Subcutaneous abdominal adipose tissue (tissue), 5 donors: Measurements from ENCODE around the gene CADPS2.

Experiments
- H3K27ac ChIP-seq: one replicate; pipeline ENCODE4 v1.7.0; 2013; ENCODE audit warnings: low read depth, mild to moderate bottlenecking, inconsistent platforms, low read length, moderate library complexity
- H3K27me3 ChIP-seq, 5 donors: one replicate each; pipeline ENCODE4 v1.7.0; 2013; ENCODE audit warnings: low read length in 5 of 5, inconsistent platforms in 1 of 5; ENCODE audit not compliant: control insufficient read depth in 5 of 5, insufficient read depth in 4 of 5
- H3K36me3 ChIP-seq, 5 donors: one replicate each; pipeline ENCODE4 v1.7.0; 2013; ENCODE audit warnings: low read length in 5 of 5; ENCODE audit not compliant: control insufficient read depth in 5 of 5, insufficient read depth in 5 of 5
- H3K4me1 ChIP-seq, 5 donors: one replicate each; pipeline ENCODE4 v1.7.0; 2013; ENCODE audit warnings: low read length in 5 of 5, mild to moderate bottlenecking in 3 of 5, moderate library complexity in 1 of 5; ENCODE audit not compliant: control insufficient read depth in 5 of 5, insufficient read depth in 5 of 5
- H3K4me3 ChIP-seq, 5 donors: one replicate each; pipeline ENCODE4 v1.7.0; 2013; ENCODE audit warnings: low read length in 5 of 5, low read depth in 1 of 5
- H3K9ac ChIP-seq, 5 donors: one replicate each; pipeline ENCODE4 v1.7.0; 2013; ENCODE audit warnings: low read length in 5 of 5, mild to moderate bottlenecking in 4 of 5, moderate library complexity in 3 of 5
- H3K9me3 ChIP-seq, 5 donors: one replicate each; pipeline ENCODE4 v1.7.0; 2013; ENCODE audit warnings: low read length in 5 of 5; ENCODE audit not compliant: control insufficient read depth in 5 of 5
- donor health status: healthy.
- donor health status: healthy.
- donor health status: healthy.
- donor health status: healthy.
- donor health status: healthy.

The CADPS2 gene

GRCh38 chr7:122309421-122309820, 576.8 kb downstream of the CADPS2 start:
- H3K36me3 ChIP-seq: no peaks in the 10 kb centered on the region
- peak overlapping the region in 1 of 5 donors; percentile 58 for H3K4me3 ChIP-seq
- no peak overlapping the region for H3K27ac ChIP-seq
- H3K9ac ChIP-seq: no peak overlapping the region
- peaks cover 58 to 88% (median 65%) of the 10 kb centered on the region in 5 donors for H3K27me3 ChIP-seq
- H3K4me1 ChIP-seq: peaks cover 4 to 50% (median 36%) of the 10 kb centered on the region in 5 donors
- H3K9me3 ChIP-seq: no peaks in the 10 kb centered on the region

DNA sequence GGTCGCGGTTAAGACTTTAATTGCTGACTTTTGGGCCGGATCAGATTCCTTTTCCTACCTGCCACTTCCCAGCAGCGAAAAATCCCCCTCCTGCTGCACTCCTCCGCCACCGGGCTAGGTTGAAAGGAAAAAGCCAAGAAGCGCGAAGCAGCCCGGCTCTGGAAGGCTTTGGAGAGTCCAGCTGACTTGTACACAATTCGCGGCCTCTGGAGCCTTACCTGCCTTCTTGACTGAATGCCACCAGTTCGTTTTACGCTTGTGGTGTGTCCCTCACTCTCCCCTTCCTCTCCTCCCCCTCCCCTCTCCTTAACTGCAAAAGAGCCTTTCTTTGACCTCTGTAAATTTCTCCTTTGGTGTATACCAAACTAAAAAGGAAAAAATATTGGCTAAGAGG, 579.0 kb downstream of the CADPS2 start:
- Histone ChIP-seq H3K4me1 (peaks cover 4 to 58% (median 45%) of the 10 kb centered on the region in 5 donors), H3K27me3 (peaks cover 65 to 94% (median 77%) of the 10 kb centered on the region in 5 donors), H3K36me3 (no peaks in the 10 kb centered on the region), H3K4me3 (no peak overlapping the region), H3K27ac (no peak overlapping the region), H3K9ac (no peak overlapping the region), H3K9me3 (peaks cover 0 to 2% (median 0%) of the 10 kb centered on the region in 5 donors)

DNA sequence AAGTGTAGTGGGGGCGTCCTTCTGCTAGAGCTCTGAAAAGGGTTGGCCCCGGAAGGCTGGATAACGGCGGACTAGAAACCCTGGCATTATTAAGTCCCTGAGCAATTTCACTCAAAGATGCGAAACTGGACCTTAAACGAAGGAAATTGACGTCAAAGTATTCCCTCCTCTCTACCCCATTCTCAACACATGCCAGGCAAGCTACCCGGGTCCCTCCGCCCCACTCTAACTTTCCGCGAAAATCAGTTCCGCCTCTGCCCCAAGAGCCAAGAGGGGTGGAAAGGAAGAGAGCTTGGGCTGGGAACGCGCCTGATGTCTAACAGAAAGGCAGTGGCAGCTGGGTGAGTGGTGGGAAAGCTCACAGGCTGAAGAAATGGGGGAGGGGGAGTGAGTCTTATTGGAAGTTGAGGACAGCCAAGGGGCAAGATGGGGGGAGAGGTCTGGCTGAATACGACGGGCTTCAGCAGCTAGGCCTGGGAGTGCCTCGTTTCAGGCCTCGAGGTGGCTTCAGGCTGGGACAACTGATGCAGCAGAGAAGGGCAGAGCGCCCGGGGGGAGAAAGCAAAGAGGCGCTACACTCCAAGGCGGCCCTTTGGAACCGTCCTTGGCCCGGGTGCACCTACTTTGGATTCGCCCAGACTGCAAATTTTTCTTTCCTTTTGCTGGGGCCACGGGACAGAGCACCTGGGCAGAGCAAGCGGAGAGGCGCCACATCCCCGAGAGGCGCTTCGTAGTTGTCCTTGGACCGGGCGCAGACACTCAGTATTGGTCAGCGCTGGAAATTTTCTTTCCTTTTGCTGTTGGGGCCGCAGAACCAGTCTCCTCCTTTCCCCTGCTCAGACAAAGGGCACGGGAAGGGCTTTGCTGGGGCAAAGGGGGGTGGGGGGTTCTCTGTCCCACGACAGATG, 579.7 kb downstream of the CADPS2 start:
- Histone ChIP-seq H3K36me3 (no peaks in the 10 kb centered on the region), H3K4me1 (peaks cover 4 to 52% (median 41%) of the 10 kb centered on the region in 5 donors), H3K4me3 (peak overlapping the region in 4 of 5 donors; percentile 9 to 51 (median 40)), H3K27ac (no peak overlapping the region), H3K9ac (no peak overlapping the region), H3K9me3 (peaks cover 0 to 2% (median 0%) of the 10 kb centered on the region in 5 donors), H3K27me3 (peaks cover 72 to 94% (median 81%) of the 10 kb centered on the region in 5 donors)

GRCh38 chr7:122305475-122306319, 580.6 kb downstream of the CADPS2 start:
- H3K4me3 ChIP-seq: peak overlapping the region; percentile 36 to 53 (median 41)
- peaks cover 0 to 2% (median 0%) of the 10 kb centered on the region in 5 donors for H3K9me3 ChIP-seq
- peaks cover 72 to 94% (median 83%) of the 10 kb centered on the region in 5 donors for H3K27me3 ChIP-seq
- H3K27ac ChIP-seq: no peak overlapping the region
- no peak overlapping the region for H3K9ac ChIP-seq
- H3K4me1 ChIP-seq: peaks cover 4 to 44% (median 39%) of the 10 kb centered on the region in 5 donors
- no peaks in the 10 kb centered on the region for H3K36me3 ChIP-seq

DNA sequence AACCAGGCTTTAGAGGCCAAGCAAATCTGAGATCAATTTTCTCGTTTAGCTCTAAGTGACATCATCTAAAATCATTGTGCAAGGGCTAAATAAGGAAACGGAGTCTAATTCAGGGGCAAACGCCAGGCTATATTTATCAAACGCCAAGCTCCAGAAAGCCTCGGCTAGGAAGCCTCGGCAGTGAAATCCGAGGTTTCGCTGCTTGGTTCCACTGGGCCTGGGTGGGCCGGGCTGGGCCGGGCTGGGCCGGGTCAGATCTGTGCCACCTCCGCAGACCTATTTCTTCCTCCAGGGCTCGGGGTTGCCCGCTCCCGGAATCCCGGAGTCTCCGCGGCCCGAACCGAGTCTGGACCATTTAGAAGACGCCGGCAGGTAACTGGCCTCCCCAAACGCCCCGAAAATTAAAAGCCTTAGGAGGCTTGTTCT, 581.3 kb downstream of the CADPS2 start:
- Histone ChIP-seq H3K9me3 (peaks cover 0 to 2% (median 0%) of the 10 kb centered on the region in 5 donors), H3K9ac (no peak overlapping the region), H3K36me3 (no peaks in the 10 kb centered on the region), H3K4me3 (peak overlapping the region in 4 of 5 donors; percentile 40 to 53 (median 46)), H3K27ac (no peak overlapping the region), H3K4me1 (peaks cover 4 to 44% (median 36%) of the 10 kb centered on the region in 5 donors), H3K27me3 (peaks cover 71 to 94% (median 84%) of the 10 kb centered on the region in 5 donors)

DNA sequence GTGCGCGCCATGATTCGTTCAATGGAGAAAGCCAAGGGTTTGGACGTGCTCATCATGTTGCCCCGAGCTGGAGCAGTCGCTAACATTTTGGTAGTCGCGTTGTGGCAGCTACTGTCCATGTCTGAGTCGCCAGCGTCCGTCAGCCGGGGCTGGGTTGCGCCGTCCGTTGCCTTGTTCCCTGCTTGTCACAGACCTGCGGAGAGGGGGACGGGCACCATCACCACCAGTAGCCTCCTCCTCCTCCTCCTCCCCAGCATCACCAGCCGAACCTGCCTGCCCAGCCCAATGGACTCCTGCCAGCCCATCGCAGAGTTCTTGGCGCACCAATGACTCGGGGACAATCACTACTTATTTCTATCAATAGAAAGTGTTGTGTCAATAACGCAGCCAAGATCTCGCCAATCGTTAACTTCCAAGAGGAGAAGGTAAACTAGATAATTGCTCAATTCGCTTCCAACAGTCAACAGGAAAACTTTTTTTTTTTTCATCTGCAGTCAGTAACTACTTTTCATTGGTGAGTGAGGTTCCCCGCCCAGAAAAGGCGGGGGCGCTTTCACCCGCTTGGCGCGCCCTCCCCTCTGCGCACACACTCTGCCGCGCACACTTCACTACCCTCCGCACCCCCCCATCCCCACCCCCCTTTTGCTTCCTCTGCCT, 581.8 kb downstream of the CADPS2 start, which contains the start of gene FEZF1:
TSS of gene FEZF1 (minus strand) at position 432 of the 657 bp plus-strand sequence. CDS start at position 119, 313 bp downstream.
- Histone ChIP-seq H3K9ac (no peak within 1 kb of the TSS), H3K4me1 (peaks cover 4 to 45% (median 41%) of the 10 kb centered on the region in 5 donors), H3K27me3 (peaks cover 73 to 94% (median 84%) of the 10 kb centered on the region in 5 donors), H3K9me3 (peaks cover 0 to 2% (median 0%) of the 10 kb centered on the region in 5 donors), H3K36me3 (no peaks in the 10 kb centered on the region), H3K4me3 (peak within 1 kb of the TSS in 4 of 5 donors; percentile 40 to 53 (median 46)), H3K27ac (no peak within 1 kb of the TSS)

DNA sequence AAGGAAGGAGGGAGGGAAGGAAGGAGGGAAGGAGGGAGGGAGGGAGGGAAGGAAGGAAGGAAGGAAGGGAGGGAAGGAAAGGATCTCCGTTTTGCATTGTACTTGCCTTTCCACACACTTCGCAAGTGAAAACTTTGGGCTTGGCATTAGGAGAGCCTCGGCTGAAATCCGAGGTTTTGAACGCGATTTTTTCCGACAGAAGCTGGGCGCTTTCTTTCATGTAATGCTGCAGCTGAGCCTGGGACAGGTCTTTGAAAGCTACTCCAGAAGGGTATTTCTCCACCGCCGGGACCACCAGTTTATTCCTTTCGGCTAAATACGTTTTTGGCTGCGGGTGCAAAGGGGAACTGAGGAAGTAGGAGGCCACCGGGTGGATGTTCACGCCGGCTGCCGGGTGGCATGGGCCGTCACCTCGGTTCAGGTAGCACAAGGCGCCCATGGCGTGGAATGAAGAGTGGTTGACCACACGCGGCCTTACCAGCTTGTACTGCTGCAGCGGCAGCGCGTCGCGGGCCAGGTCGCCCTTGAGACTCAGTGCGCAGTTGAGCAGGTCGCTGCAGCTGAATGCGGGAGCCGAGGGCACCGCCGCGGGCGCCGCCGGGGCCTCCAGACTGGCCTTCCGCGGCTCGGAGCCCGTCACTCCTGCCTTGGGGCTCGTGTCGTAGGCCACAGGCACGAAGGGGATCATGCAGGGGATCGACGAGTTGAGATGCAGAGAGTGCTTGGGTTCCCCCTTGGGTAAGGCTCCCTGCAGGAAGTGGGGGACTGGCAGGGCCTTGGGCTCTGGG, 582.5 kb downstream of the CADPS2 start:
- Histone ChIP-seq H3K27ac (no peak overlapping the region), H3K4me1 (peaks cover 4 to 45% (median 41%) of the 10 kb centered on the region in 5 donors), H3K4me3 (no peak overlapping the region)

GRCh38 chr7:122302761-122303530, 583.3 kb downstream of the CADPS2 start:
- Histone ChIP-seq H3K9ac (no peak overlapping the region), H3K36me3 (no peaks in the 10 kb centered on the region), H3K4me1 (peaks cover 4 to 45% (median 41%) of the 10 kb centered on the region in 5 donors), H3K9me3 (peaks cover 0 to 2% (median 0%) of the 10 kb centered on the region in 5 donors), H3K27ac (no peak overlapping the region), H3K4me3 (no peak overlapping the region), H3K27me3 (peaks cover 70 to 91% (median 82%) of the 10 kb centered on the region in 5 donors)

More for the DNA sequence above, 582.5 kb downstream of the CADPS2 start:
- no peaks in the 10 kb centered on the region for H3K36me3 ChIP-seq
- peaks cover 0 to 2% (median 0%) of the 10 kb centered on the region in 5 donors for H3K9me3 ChIP-seq
- H3K9ac ChIP-seq: no peak overlapping the region
- peaks cover 71 to 93% (median 83%) of the 10 kb centered on the region in 5 donors for H3K27me3 ChIP-seq
